ENCODE data around the gene RAD54L.
"Not testable (repeated sequence)": the region's sequence is repeated elsewhere in the genome, so short reads cannot be mapped to it uniquely, and the experiment has no call there.

The RAD54L gene

GRCh38 chr1:46247436-46248121, at the start of gene RAD54L:
RAD54L (plus strand) TSS chr1:46247763; CDS start chr1:46248406, 643 bp downstream.
- peak; percentile 98 for DNase-seq (ENCODE audit: low spot score)

- DNase-seq (ENCODE audit: low spot score) = peak; percentile 89
Observed at GRCh38 chr1:46197964-46198811, 49.4 kb upstream of the RAD54L start, which contains the start of gene POMGNT1. POMGNT1 (minus strand) TSS chr1:46198434; CDS start chr1:46197821, 613 bp downstream.

GRCh38 chr1:46199233-46199749, 48.3 kb upstream of the RAD54L start:
- DNase-seq (ENCODE audit: low spot score) = no peak

GRCh38 chr1:46203738-46204405, 43.7 kb upstream of the RAD54L start:
- DNase-seq (ENCODE audit: low spot score) = no peak

- DNase-seq (ENCODE audit: low spot score) = no peak
Observed at GRCh38 chr1:46204406-46204742, 43.2 kb upstream of the RAD54L start.

GRCh38 chr1:46205141-46205540, 42.4 kb upstream of the RAD54L start:
- no peak for DNase-seq (ENCODE audit: low spot score)

GRCh38 chr1:46205791-46206190, 41.8 kb upstream of the RAD54L start:
- DNase-seq (ENCODE audit: low spot score) = no peak

- DNase-seq (ENCODE audit: low spot score) = no peak
Observed at GRCh38 chr1:46206399-46206798, 41.2 kb upstream of the RAD54L start.

GRCh38 chr1:46210561-46210960, 37.0 kb upstream of the RAD54L start:
- no peak for DNase-seq (ENCODE audit: low spot score)

GRCh38 chr1:46211051-46211450, 36.5 kb upstream of the RAD54L start:
- no peak for DNase-seq (ENCODE audit: low spot score)

GRCh38 chr1:46215504-46215903, 32.1 kb upstream of the RAD54L start:
- DNase-seq (ENCODE audit: low spot score) = no peak

GRCh38 chr1:46218443-46218842, 29.1 kb upstream of the RAD54L start:
- DNase-seq (ENCODE audit: low spot score) = no peak

- DNase-seq (ENCODE audit: low spot score) = no peak
Observed at GRCh38 chr1:46219551-46220520, 27.7 kb upstream of the RAD54L start.

- DNase-seq (ENCODE audit: low spot score) = no peak
Observed at GRCh38 chr1:46220808-46221207, 26.8 kb upstream of the RAD54L start.

- no peak for DNase-seq (ENCODE audit: low spot score)
Observed at GRCh38 chr1:46221749-46222148, 25.8 kb upstream of the RAD54L start.

GRCh38 chr1:46223055-46223454, 24.5 kb upstream of the RAD54L start:
- not testable (repeated sequence) for DNase-seq (ENCODE audit: low spot score)

GRCh38 chr1:46223472-46223943, 24.1 kb upstream of the RAD54L start:
- peak; percentile 65 for DNase-seq (ENCODE audit: low spot score)

GRCh38 chr1:46224966-46225365, 22.6 kb upstream of the RAD54L start:
- DNase-seq (ENCODE audit: low spot score) = no peak

- not testable (repeated sequence) for DNase-seq (ENCODE audit: low spot score)
Observed at GRCh38 chr1:46231231-46231630, 16.3 kb upstream of the RAD54L start.

GRCh38 chr1:46236882-46237281, 10.7 kb upstream of the RAD54L start:
- no peak for DNase-seq (ENCODE audit: low spot score)

- DNase-seq (ENCODE audit: low spot score) = not testable (repeated sequence)
Observed at GRCh38 chr1:46238865-46239264, 8.7 kb upstream of the RAD54L start.

Measured in HuH-7 (cell line).